ENCODE measurements around the gene CSNK2A3.

DNA sequence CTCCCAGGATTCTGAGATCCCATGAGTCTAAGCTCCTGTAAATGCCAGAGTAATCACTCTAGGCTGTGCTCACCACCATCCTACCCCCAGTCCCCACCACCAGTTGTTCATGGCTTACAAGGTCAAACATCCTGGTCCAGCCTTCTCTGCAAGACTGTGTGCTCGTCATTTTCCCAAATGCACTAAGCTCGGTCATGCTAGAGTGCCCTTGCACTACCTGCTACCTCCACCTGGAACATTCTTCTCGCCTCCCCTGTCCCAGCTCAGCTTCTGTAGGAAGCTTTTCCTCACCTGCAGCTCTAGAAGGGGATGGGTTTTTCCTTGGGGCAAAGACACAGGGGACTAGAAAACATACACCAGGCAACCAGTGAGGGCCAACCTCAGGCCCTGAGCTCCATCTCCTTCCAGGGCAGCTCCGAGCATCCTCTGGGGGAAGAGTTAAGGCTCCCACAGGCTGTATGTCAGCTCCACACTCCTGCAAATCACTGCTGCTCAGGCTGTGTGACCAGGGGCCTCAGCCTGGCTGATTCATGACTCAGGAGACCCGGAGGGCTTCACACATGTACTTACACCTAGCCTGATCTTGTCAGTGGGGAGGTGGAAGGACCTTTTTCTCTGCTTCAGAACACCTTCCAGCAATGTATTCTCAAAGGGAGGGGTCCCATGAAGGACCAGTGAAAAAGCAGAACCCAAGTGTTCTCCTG, 37.2 kb upstream of the CSNK2A3 start:
- TF ChIP-seq, protein P1, sequence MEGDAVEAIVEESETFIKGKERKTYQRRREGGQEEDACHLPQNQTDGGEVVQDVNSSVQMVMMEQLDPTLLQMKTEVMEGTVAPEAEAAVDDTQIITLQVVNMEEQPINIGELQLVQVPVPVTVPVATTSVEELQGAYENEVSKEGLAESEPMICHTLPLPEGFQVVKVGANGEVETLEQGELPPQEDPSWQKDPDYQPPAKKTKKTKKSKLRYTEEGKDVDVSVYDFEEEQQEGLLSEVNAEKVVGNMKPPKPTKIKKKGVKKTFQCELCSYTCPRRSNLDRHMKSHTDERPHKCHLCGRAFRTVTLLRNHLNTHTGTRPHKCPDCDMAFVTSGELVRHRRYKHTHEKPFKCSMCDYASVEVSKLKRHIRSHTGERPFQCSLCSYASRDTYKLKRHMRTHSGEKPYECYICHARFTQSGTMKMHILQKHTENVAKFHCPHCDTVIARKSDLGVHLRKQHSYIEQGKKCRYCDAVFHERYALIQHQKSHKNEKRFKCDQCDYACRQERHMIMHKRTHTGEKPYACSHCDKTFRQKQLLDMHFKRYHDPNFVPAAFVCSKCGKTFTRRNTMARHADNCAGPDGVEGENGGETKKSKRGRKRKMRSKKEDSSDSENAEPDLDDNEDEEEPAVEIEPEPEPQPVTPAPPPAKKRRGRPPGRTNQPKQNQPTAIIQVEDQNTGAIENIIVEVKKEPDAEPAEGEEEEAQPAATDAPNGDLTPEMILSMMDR (IDR thresholded peaks at IDR 0.05), result no peak
- no peak for TF ChIP-seq POLR2A (IDR thresholded peaks at IDR 0.05)

Measured in uterus (tissue), 2 donors.